ENCODE data around the gene VCL.
"Not testable (repeated sequence)": the region's sequence is repeated elsewhere in the genome, so short reads cannot be mapped to it uniquely, and the experiment has no call there.

VCL gene

DNA sequence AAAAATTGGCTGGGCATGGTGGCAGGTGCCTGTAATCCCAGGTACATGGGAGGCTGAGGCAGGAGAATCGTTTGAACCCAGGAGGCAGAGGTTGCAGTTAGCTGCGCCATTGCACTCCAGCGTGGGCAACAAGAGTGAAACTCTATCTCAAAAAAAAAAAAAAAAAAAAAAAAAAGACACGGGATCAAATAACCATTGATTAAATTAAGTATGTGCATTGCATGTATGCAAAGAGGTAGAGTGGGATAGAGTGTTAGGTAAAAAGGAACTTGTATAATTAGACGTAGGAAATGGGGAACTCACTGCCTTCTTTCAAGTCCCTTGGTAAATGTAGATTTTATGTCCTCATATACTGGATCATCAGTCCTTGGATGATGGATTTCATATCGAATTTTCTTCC, 13.1 kb downstream of the VCL start:
- no peak for DNase-seq

GRCh38 chr10:74011770-74012169, 13.9 kb downstream of the VCL start:
- no peak for DNase-seq

DNA sequence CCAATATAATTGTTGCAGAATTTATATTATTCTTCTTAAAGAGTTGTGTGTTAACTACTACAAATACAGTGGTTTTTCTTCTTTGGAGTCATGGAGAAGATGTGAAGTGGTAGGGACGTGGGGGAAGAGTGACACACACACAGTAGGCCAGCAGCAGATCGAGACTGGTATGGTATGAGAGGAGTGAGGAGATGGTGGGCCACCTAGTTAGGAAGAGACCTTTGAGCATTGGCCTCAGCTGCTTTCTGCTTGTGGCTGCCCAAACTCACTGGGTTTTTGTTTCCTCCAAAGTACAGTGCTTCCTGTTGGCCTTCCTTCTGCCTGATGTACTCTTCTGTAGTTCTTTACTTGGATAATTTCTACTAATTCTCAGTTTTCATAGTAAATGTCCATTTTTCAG, 14.6 kb downstream of the VCL start:
- DNase-seq: no peak

DNA sequence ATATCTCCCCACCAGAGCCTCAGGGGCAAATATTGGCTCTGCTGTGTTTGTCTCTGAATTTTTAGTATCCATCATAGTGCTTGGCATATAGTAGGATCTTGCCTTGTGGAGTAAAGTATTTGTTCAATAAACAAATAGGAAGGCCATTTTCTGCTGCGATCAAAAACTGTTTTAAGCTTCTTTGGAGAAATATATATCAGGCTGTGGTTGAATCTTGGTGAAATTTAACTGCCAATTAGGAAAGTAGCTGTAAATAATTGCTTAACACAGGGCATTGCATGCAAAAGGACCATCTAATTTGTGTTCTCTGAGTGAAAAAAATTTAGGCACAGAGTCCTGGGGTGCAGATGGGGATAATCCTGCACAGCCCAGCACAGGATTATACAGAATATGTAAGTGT, 15.1 kb downstream of the VCL start:
- no peak for DNase-seq

DNA sequence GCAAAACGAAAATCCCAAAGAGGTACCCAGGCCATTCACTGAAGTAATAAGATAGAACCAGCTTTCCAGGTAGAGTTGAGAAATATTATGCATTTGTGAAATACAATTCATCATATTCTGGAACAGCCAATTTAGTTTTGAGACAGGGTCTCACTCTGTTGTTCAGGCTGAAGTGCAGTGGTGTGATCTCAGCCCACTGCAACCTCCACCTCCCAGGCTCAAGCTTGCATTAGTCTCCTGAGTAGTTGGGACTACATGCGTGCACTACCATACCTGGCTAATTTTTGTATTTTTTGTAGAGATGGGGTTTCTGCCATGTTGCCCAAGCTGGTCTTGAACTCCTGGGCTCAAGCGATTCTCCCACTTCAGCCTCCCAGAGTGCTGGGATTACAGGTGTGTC, 16.7 kb downstream of the VCL start:
- DNase-seq: not testable (repeated sequence)

DNA sequence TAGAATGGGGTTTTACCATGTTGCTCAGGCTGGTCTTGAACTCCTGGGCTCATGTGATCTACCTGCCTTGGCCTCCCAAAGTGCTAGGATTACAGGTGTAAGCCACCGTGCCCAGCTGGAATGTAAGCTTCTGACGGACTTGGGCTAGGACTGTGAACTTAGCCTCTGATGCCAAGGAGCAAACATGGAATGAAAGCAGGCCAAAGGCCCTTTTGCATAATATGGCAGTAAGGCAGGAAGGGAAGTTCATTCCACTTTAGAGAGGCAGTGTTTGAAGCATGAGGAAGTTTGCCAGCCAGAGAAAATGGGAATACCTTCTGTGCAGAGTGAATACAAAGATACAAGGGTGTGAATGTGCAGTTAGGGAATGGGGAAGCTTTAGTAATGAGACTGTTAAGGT, 20.3 kb downstream of the VCL start:
- DNase-seq: no peak

- no peak for DNase-seq
These were observed 23.5 kb downstream of the VCL start for GRCh38 chr10:74021248-74022055.

GRCh38 chr10:74022926-74023629, 25.2 kb downstream of the VCL start:
- DNase-seq: no peak

DNA sequence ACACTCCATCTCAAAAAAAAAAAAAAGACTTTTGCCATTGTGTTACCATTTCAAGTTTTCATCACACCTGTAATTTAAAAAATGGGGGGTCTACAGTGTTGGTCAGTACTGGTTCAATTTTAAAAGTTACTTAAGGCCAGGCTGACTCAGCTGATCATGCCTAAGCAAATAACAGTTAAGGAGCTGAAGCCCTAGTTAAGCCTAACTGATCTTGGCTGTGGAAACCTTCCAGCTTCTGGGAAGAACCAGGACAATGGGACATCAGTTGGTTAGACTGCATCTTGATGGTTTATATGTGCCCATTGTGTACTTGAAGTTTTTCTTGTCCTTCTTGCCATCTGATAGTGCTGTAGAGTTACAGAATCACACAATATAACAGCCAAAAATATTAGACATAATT, 26.7 kb downstream of the VCL start:
- DNase-seq: no peak

- DNase-seq: no peak
These were observed 27.6 kb downstream of the VCL start for GRCh38 chr10:74025380-74025978.

DNA sequence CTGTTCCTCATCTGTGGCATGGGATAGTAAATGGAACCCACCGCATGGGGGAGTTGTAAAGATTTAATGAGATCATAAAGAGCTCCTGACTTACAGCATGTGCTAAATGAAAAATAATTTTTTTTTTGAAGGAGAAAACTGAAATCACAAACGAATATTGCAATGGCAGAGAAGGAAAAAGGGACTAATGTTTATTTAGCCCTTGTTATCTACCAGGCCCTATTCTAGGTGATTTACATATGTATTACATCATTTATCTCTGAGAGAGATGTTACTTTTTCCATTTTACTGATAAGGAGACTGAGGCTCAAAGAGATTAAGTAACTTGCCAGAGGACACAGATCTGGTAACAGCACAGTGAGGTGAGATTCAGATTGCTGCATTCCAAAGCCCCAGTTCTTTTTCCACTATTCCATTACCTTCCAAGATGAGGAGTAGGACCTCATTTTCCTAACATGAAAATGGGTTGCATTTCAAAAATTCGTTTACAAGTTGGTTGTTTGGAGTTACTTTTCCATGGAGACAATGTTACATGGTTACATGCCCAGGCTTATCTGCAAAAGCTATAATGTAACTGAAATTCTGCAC, 28.6 kb downstream of the VCL start:
- no peak for DNase-seq

- DNase-seq: no peak
These were observed 29.8 kb downstream of the VCL start for GRCh38 chr10:74027702-74028101.

DNA sequence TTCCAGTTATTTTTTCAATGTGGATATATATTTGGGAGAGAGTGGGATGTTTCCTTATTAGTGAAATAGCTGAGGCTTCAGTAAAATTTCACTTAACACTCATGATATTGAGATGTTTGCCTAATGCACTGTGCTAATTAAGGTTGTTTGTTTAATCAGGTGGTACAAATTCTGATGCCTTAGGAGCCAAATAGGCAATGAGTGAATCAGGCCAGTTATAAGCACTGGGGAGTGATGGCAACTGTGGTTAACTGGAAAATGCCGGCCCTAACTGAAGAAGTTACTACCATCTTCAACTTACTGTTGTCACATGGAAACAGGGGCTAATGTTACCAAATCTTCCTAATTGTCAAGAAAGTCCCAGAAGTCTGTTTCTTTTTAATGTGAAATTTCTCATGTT, 32.0 kb downstream of the VCL start:
- DNase-seq: no peak

DNA sequence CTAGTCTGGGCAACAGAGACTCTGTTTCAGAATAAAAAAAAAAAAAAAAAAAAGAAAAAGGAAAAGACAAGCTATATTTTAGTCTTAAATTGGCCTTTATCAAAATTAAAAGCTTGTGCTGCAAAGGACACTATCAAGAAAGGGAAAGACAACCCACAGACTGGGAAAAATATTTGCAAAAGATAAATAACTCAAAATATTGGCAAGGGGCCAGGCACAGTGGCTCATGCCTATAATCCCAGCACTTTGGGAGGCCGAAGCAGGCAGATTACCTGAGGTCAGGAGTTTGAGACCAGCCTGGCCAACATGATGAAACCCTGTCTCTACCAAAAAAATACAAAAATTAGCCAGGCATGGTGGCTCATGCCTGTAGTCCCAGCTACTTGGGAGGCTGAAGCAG, 34.3 kb downstream of the VCL start:
- DNase-seq: not testable (repeated sequence)

GRCh38 chr10:74032900-74033655, 35.2 kb downstream of the VCL start:
- DNase-seq: no peak

- DNase-seq: no peak
These were observed 35.8 kb downstream of the VCL start for GRCh38 chr10:74033702-74034101.

DNA sequence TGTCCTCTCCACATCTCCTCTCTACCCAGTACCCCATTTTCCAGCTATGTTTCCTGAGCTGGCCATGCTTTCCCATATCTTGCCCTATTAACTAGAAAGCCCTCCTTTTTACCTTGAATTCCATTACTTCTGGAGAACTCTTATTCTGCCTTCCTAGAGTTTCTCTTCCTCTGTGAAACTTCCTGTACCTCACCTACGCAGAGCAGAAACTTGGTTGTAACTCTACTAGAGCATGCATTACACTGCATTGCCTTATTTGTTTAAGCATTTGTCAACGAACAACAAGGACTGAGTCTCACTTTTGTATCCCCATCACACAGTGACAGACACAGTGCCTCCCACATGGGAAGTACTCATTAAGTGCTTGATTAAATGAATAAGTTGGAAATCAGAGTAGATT, 36.4 kb downstream of the VCL start:
- no peak for DNase-seq

GRCh38 chr10:74035303-74035702, 37.4 kb downstream of the VCL start:
- no peak for DNase-seq

- DNase-seq: no peak
These were observed 38.6 kb downstream of the VCL start for GRCh38 chr10:74036474-74036873.

- DNase-seq: no peak
These were observed 41.7 kb downstream of the VCL start for GRCh38 chr10:74039561-74040145.

DNA sequence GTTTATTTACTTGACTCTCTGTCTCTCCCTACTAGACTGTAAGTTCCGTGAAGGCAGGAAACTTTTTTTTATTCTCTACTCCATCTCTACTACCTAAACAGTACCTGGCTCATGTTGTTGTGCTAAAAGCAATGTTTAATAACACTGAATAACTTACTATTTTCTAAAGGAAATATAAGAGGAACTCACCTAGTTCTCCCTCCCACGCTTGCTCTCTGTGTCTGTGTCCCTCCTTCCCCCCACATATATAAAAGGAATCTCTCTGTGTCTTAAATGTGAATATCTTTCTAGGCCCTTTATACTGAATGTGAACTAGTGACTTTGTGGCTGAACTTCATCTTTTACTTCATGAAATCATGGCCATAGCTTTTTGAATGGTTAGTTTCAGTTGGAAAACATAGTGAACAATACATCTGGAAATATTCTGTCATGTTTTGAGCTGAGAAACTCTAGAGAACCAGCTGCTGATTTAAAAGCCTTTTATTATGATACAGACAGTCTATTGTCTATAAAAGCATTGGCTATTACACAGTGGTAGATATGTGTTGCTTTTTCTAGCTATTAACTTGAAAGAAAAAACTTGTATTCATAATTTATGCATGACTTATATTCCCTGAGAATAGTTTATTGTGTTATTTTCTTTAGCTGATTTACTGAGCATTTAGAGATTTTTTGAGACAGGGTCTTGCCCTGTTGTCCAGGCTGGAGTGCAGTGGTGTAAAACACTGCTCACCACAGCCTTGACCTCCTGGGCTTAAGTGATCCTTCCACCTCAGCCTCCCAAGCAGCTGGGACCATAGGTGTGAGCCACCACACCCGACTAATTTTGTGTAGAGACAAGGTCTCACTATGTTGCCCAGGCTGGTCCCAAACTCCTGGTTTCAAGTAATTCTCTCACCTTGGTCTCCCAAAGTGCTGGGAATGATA, 42.5 kb downstream of the VCL start:
- DNase-seq: no peak

DNA sequence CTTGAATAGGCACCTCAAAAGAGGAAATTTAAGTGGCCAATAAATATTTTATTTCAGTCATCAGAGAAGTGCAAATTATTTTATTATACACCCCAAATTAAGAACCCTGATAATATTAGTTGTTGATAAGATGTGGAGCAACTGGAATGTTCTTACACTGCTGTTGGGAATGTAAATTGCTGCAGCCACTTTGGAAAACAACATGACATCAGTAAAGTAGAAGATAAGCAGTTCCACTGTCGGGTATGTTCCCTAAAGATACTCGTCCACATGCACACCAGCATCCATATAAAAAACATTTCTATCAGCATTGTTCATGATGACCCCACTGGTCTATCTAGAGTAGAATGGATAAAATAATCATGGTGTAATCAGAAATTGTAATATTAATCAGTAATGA, 46.5 kb downstream of the VCL start:
- no peak for DNase-seq
